ENCODE measurements around the gene TNIK.

The TNIK gene

GRCh38 chr3:171461525-171461917 lies 1.3 kb upstream of the TNIK start:
- H3K4me3 Mint-ChIP-seq, result peak overlapping the region; percentile 92 to 99
- peak overlapping the region; percentile 93 to 98 for H3K27ac Mint-ChIP-seq
- no peaks in the 10 kb centered on the region for H3K27me3 Mint-ChIP-seq
- peaks cover 32 to 40% of the 10 kb centered on the region in 2 donors for H3K4me1 Mint-ChIP-seq (ENCODE audit: low read depth in 2 of 2)
- no peaks in the 10 kb centered on the region for H3K9me3 Mint-ChIP-seq
- H3K36me3 Mint-ChIP-seq (ENCODE audit: insufficient read depth), result peaks cover 32% of the 10 kb centered on the region
- DNase-seq (no peak), ATAC-seq (replicated peaks) (no peak)

DNA sequence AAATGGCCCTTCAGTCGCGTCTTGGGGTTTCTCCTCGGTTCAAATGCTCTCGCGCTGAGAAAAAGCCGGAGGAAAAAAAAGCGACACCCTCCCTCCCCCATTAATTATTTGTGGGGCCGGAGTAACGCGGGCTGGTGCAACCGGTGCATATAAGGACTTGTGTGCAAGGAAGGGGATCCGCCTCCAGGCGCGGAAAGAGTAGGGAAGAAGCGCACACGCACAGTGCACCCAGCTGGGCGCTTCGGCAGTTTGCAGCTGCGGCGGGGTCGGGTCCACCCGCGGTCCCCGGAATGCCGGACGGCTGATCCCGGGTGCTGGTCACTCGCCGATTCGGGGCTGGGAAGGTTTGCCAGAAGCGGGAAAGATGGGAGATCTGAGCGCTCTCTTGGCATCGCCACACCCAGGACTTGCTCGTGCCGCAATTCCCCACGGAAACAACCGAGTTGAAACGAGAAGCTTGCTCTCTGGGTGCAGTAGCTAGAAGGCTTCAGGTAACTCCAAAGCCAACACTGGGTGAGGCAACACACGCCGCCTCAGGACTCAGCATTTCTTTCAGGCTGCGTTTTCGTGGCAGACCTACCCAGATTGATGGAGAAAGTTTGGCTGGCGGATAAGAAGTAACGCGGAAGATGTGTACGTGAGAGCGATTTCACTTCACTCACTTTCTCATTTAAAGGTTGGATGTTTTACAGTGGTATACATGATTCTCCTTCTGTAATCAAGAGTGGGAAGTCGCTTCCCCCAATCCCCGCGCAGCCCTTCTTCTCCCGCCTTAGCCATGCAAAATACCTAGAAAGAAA lies 720 bp upstream of the TNIK start:
- peak overlapping the region; percentile 93 to 98 for H3K27ac Mint-ChIP-seq
- ATAC-seq (replicated peaks) (peak; percentile 13), DNase-seq (peak in 2 of 3 experiments; percentile 13 to 33)
- peak overlapping the region; percentile 92 to 99 for H3K4me3 Mint-ChIP-seq
- H3K36me3 Mint-ChIP-seq (ENCODE audit: insufficient read depth), result peaks cover 32% of the 10 kb centered on the region
- peaks cover 34 to 45% of the 10 kb centered on the region in 2 donors for H3K4me1 Mint-ChIP-seq (ENCODE audit: low read depth in 2 of 2)
- H3K27me3 Mint-ChIP-seq, result no peaks in the 10 kb centered on the region
- H3K9me3 Mint-ChIP-seq, result no peaks in the 10 kb centered on the region

DNA sequence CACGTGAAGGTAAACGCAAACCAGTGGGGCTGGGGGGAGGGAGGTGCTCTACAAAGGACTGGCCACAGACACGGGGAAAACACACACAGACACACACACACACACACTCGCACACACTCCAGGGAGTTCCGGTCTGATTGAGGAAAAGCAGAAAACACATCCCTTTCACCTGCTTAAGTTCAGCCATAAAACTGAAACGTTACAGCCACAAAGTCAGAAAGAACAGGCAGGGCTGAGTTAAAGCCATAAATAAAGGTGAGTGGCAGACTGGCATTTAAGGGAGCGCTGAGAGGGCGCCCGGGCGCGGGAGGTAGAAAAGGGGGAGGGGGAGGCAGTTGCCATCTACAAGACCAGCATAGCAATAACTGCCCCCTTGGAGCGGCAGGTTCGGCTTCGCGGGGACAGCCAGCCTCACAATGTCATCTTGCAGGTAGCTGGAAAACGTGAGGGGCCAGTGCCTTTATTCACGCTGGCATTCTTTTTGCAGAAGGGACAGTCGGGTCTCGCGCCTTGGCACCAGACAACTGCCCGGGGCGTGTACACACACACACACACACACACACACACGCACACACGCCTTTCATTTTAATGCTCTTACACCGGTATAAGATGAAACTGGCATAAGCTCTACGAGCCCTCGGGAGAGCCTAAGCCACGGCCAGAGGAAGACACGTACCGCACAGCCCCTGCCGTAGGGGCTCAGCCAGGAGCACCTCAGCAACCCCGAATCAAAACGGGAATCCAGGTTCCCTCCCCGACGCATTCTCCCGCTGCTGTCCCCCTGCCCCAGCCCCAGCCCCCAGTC lies 866 bp downstream of the TNIK start:
- peaks cover 41 to 59% of the 10 kb centered on the region in 2 donors for H3K4me1 Mint-ChIP-seq (ENCODE audit: low read depth in 2 of 2)
- peak overlapping the region; percentile 93 to 98 for H3K27ac Mint-ChIP-seq
- H3K27me3 Mint-ChIP-seq, result no peaks in the 10 kb centered on the region
- DNase-seq (peak; percentile 41 to 49 (median 48)), ATAC-seq (replicated peaks) (peak; percentile 24)
- peak overlapping the region; percentile 92 to 99 for H3K4me3 Mint-ChIP-seq
- H3K36me3 Mint-ChIP-seq (ENCODE audit: insufficient read depth), result peaks cover 32% of the 10 kb centered on the region
- no peaks in the 10 kb centered on the region for H3K9me3 Mint-ChIP-seq

- H3K27ac Mint-ChIP-seq, result peak overlapping the region; percentile 93 to 98
- peak overlapping the region; percentile 92 to 99 for H3K4me3 Mint-ChIP-seq
- H3K4me1 Mint-ChIP-seq (ENCODE audit: low read depth in 2 of 2), result peaks cover 41 to 59% of the 10 kb centered on the region in 2 donors
- H3K9me3 Mint-ChIP-seq, result no peaks in the 10 kb centered on the region
- ATAC-seq (replicated peaks) (no peak), DNase-seq (peak in 1 of 3 experiments; percentile 20)
- H3K27me3 Mint-ChIP-seq, result no peaks in the 10 kb centered on the region
- peaks cover 32% of the 10 kb centered on the region for H3K36me3 Mint-ChIP-seq (ENCODE audit: insufficient read depth)
Observed at GRCh38 chr3:171458864-171459136, 1.4 kb downstream of the TNIK start.

DNA sequence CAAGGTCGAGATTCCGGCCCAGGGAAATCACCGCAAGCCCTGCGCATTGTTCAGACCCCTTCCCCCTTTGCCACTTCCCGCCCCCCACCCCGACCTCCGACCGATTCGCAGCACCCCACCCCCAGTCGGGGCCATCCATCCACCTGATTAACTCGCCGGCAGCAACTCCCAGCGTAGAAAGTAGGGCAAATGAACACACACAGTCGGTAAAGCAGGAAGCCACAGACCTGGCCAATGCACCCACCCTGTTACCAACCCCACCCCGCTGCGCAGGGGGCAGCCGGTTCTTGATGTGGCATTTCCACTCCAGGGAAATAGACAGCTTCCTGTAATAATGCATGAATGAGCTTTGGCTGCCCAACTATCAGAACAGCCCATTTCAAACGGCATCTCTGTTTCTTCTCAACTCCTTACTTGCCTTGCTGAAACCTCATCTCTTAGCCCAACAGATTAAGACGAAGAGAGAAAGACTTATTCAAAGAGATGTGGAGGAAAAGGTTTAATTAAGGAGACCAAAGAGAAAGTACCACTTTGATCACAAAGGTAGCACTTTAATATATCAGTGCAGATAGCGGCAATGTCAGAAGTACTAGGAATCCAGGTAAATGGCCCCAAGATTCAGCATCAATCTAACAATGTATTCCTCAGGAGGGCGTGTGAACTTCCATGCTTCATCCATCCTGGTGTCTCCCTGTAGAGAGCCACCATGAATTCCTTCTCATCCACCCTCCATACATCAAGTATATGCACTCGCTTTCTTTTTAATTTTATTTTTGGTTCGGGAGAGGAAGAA lies 1.9 kb downstream of the TNIK start:
- DNase-seq (peak; percentile 52 to 59 (median 57)), ATAC-seq (replicated peaks) (peak; percentile 47)
- peaks cover 41 to 59% of the 10 kb centered on the region in 2 donors for H3K4me1 Mint-ChIP-seq (ENCODE audit: low read depth in 2 of 2)
- H3K27me3 Mint-ChIP-seq, result no peaks in the 10 kb centered on the region
- peaks cover 32% of the 10 kb centered on the region for H3K36me3 Mint-ChIP-seq (ENCODE audit: insufficient read depth)
- no peaks in the 10 kb centered on the region for H3K9me3 Mint-ChIP-seq
- peak overlapping the region; percentile 93 to 98 for H3K27ac Mint-ChIP-seq
- H3K4me3 Mint-ChIP-seq, result peak overlapping the region; percentile 92 to 99

DNA sequence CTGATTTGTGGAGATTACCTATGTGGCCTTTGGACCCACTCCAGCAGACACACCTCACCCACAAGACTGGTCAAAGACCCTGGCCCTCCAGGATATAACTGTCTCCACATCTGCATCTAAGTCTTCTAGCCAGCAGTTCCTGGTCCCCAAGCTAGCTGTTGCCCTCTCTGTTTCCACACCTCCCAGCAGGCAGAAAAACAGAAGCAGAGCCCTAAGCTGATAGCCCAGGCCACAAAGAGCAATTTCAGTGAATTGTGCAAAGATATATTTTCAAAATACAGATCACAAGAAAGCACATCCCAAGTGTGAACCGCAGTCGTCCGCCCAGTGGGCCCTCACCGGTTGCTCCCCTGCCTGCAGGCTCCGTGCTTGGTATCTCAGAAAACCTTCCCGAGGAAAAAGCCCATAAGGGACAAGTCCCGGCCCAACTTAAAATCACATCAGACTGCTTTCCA lies 2.6 kb downstream of the TNIK start:
- Mint-ChIP-seq H3K27ac (peak overlapping the region; percentile 93 to 98), H3K27me3 (no peaks in the 10 kb centered on the region), H3K4me3 (peak overlapping the region; percentile 92 to 99), H3K9me3 (no peaks in the 10 kb centered on the region), H3K4me1 (ENCODE audit: low read depth in 2 of 2) (peaks cover 41 to 59% of the 10 kb centered on the region in 2 donors), H3K36me3 (ENCODE audit: insufficient read depth) (peaks cover 32% of the 10 kb centered on the region)
- peak; percentile 1 for ATAC-seq (replicated peaks)
- DNase-seq, result peak; percentile 12 to 23 (median 16)

DNA sequence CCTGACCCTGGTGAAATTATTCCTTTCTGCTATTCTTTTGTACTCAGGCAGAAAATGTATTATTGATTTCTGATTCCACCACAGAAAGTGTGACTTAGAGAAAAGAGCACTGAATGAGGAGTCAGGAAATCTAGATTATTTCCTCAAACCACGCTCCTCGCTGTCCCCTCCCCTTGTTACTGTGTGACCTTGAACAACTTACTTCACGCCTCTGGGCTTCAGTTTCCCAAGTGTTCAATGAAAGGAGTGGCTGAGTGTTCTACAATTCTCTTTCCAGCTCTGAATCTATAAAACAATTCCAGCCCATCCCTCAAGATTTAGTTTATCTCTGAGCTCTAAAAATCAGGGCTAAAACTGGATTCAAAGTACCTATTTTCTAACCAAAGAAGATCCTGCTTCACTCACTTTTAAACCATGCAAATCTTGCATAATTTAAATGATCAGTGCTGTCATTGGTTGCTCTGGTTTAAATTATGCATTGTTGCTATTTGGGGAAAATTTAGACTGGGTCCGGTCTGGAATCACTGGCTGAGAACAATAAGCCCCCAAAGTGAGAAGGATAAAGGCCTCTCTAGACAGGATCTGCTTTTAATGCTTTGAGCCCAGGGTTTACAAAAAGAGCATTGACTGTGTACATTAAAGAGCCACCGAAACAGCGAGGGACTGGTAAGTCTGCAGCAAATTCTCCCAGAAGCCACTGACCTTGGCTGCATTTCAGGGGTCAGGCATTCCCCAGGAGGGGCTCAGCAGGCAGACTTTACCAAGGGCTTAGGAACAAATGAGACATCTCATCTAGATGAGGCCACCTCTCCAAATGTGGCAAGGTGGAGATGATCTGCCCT lies 3.2 kb downstream of the TNIK start:
- peaks cover 32% of the 10 kb centered on the region for H3K36me3 Mint-ChIP-seq (ENCODE audit: insufficient read depth)
- peak overlapping the region; percentile 93 to 98 for H3K27ac Mint-ChIP-seq
- peaks cover 38 to 53% of the 10 kb centered on the region in 2 donors for H3K4me1 Mint-ChIP-seq (ENCODE audit: low read depth in 2 of 2)
- no peaks in the 10 kb centered on the region for H3K9me3 Mint-ChIP-seq
- DNase-seq (no peak), ATAC-seq (replicated peaks) (no peak)
- no peaks in the 10 kb centered on the region for H3K27me3 Mint-ChIP-seq
- peak overlapping the region; percentile 92 to 99 for H3K4me3 Mint-ChIP-seq

DNA sequence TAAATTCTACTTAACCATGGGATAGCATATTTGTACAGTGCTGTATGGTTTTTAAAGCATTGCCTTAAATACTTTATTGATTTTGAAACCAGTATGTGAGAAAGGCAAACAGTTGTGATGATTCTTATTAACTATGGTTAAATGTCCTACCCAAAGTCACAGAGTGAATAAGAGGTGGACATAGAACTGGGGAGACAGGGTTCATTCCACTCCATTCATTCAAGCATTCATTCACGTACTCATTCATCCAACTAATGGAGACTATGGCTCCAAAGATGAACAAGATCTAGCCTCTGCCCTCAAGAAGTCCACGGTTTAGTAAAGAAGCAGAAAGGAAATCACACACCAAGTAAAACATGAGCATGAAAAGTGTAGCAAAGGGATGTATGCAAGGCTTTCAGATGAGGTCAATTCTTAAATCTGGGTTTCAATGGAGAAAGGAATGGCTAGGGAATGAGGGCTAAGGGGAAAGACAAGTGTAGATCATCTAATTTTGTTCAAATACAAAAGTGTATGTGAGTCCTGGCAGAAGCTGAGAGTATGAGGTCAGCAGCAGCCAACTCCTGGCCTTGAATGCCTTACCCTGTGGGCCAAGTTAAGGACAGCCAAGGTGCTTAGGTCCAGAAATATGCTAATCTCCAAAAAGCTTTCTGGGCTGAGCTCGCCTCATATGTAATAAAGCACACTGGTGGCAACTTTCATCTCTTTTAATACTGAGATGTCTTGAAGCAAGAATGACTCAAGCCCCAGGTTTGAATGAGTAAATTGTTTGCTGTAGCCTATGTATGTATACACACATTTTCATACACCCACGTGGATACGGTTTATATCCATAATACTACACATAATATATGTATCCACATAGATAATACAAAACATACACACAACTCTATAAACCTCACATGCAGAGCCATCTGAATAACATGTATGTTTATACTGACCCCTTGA lies 4.3 kb downstream of the TNIK start:
- no peak for ATAC-seq (replicated peaks)
- H3K4me1 Mint-ChIP-seq (ENCODE audit: low read depth in 2 of 2), result peaks cover 41 to 44% of the 10 kb centered on the region in 2 donors
- peak overlapping the region; percentile 53 to 98 for H3K27ac Mint-ChIP-seq
- peak overlapping the region; percentile 92 to 99 for H3K4me3 Mint-ChIP-seq
- DNase-seq, result no peak
- no peaks in the 10 kb centered on the region for H3K27me3 Mint-ChIP-seq
- peaks cover 32% of the 10 kb centered on the region for H3K36me3 Mint-ChIP-seq (ENCODE audit: insufficient read depth)
- H3K9me3 Mint-ChIP-seq, result no peaks in the 10 kb centered on the region

DNA sequence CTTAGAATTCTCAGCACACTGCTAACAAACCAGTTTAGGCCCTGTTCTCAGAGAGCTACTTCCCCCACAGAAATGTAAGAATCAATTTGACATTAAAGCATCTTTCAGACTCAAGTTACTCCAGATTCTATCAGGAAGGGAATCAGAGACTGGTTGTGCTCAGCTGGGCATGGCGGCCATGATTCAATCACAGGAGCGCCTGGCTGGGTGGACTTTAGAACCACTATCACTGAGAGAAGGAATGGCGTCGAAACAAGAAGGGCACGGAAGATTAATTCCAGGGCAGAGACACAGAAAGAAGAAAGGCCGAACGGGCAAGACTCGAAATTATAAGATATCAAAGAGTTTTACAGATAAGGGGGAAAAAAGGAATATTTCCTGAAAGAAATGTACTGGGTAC lies 6.2 kb downstream of the TNIK start:
- H3K4me3 Mint-ChIP-seq, result no peak overlapping the region
- peaks cover 14% of the 10 kb centered on the region for H3K36me3 Mint-ChIP-seq (ENCODE audit: insufficient read depth)
- no peaks in the 10 kb centered on the region for H3K27me3 Mint-ChIP-seq
- no peaks in the 10 kb centered on the region for H3K9me3 Mint-ChIP-seq
- H3K27ac Mint-ChIP-seq, result no peak overlapping the region
- no peak for ATAC-seq (replicated peaks)
- DNase-seq, result no peak
- H3K4me1 Mint-ChIP-seq (ENCODE audit: low read depth in 2 of 2), result peaks cover 38 to 42% of the 10 kb centered on the region in 2 donors

DNA sequence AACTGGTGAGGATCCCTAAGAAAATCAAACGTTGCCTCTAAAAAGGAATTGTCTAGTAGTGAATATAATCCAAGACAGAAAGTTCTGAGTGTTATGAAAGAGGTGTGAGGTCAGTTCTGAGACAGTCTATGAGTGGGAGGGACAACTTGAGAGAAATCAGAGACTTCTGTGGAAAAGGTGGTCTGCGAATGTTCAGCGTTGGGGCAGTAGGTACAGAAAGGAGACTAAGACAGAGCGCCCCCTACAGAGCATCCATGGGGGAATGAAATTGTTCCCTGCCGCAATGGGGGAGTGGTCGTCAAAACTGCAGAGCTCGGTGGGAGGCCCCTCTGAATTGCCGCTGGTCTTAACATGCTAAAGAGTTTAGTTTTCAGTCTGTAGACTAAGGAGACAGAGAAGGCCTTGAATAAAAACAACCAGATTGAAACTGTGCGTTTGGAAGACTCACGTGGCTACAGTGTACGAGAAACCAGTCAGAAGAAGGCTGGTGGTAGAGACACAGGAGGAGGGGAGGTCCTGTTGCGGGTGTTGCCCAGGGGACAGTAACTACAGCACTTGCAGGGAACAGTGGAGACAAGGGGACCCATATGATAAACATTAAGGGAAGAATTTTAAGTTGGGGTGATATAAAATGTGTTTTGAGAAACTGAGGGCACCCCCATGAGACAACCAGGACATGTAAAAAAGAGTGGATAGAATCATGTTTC lies 6.9 kb downstream of the TNIK start:
- H3K4me3 Mint-ChIP-seq, result no peak overlapping the region
- no peaks in the 10 kb centered on the region for H3K9me3 Mint-ChIP-seq
- peaks cover 33 to 39% of the 10 kb centered on the region in 2 donors for H3K4me1 Mint-ChIP-seq (ENCODE audit: low read depth in 2 of 2)
- no peak for ATAC-seq (replicated peaks)
- H3K36me3 Mint-ChIP-seq (ENCODE audit: insufficient read depth), result peaks cover 7% of the 10 kb centered on the region
- no peaks in the 10 kb centered on the region for H3K27me3 Mint-ChIP-seq
- H3K27ac Mint-ChIP-seq, result no peak overlapping the region
- no peak for DNase-seq

GRCh38 chr3:171452328-171452727 lies 7.9 kb downstream of the TNIK start:
- ATAC-seq (replicated peaks) (no peak), DNase-seq (no peak)
- no peak overlapping the region for H3K27ac Mint-ChIP-seq
- no peaks in the 10 kb centered on the region for H3K27me3 Mint-ChIP-seq
- no peak overlapping the region for H3K4me3 Mint-ChIP-seq
- H3K4me1 Mint-ChIP-seq (ENCODE audit: low read depth in 2 of 2), result peaks cover 29 to 37% of the 10 kb centered on the region in 2 donors
- no peaks in the 10 kb centered on the region for H3K36me3 Mint-ChIP-seq (ENCODE audit: insufficient read depth)
- no peaks in the 10 kb centered on the region for H3K9me3 Mint-ChIP-seq

All from effector memory CD8-positive, alpha-beta T cell (primary cell).